ENCODE data around the gene ZC3H4. TPM values are rescaled to one million over a fixed set of nuclear protein-coding genes. Genes with fewer than 3 reads are reported as not detected.

The ZC3H4 gene
- total and polyA plus RNA-seq, 10 of the 15 experiments (the other 5 are each of a cell fraction or from before 2014, with no cell fraction given) = 5.1 to 86.3 (median 15.5) TPM

DNA sequence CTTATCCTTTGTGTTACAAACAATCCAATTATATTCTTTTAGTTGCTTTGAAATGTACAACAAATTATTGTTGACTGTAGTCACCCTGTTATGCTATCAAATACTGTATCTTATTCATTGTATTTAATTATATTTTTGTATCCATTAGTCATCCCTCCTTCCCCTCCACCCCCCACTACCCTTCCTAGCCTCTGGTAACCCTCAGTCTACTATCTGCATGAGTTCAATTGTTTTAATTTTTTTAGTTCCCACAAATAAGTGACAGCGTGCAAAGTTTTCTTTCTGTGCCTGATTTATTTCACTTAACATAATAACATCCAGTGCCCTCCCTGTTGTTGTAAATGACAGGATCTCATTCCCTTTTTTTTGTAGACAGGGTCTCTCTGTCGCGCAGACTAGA is 21.6 kb upstream of the ZC3H4 start (continued):
- TF ChIP-seq, protein P1, sequence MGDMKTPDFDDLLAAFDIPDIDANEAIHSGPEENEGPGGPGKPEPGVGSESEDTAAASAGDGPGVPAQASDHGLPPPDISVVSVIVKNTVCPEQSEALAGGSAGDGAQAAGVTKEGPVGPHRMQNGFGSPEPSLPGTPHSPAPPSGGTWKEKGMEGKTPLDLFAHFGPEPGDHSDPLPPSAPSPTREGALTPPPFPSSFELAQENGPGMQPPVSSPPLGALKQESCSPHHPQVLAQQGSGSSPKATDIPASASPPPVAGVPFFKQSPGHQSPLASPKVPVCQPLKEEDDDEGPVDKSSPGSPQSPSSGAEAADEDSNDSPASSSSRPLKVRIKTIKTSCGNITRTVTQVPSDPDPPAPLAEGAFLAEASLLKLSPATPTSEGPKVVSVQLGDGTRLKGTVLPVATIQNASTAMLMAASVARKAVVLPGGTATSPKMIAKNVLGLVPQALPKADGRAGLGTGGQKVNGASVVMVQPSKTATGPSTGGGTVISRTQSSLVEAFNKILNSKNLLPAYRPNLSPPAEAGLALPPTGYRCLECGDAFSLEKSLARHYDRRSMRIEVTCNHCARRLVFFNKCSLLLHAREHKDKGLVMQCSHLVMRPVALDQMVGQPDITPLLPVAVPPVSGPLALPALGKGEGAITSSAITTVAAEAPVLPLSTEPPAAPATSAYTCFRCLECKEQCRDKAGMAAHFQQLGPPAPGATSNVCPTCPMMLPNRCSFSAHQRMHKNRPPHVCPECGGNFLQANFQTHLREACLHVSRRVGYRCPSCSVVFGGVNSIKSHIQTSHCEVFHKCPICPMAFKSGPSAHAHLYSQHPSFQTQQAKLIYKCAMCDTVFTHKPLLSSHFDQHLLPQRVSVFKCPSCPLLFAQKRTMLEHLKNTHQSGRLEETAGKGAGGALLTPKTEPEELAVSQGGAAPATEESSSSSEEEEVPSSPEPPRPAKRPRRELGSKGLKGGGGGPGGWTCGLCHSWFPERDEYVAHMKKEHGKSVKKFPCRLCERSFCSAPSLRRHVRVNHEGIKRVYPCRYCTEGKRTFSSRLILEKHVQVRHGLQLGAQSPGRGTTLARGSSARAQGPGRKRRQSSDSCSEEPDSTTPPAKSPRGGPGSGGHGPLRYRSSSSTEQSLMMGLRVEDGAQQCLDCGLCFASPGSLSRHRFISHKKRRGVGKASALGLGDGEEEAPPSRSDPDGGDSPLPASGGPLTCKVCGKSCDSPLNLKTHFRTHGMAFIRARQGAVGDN (IDR thresholded peaks at IDR 0.05) = no peak
- TF ChIP-seq RCOR1 (conservative IDR thresholded peaks at IDR 0.05; ENCODE audit: low read depth, low read length) (no peak), SMC3 (IDR thresholded peaks at IDR 0.05; ENCODE audit: borderline replicate concordance, low read length) (no peak), PAX5 (IDR thresholded peaks at IDR 0.05; ENCODE audit: borderline replicate concordance, low read depth, low read length) (no peak), DPF2 (IDR thresholded peaks at IDR 0.05) (no peak), POLR2AphosphoS5 (IDR thresholded peaks at IDR 0.05; ENCODE audit: low read length) (no peak)

DNA sequence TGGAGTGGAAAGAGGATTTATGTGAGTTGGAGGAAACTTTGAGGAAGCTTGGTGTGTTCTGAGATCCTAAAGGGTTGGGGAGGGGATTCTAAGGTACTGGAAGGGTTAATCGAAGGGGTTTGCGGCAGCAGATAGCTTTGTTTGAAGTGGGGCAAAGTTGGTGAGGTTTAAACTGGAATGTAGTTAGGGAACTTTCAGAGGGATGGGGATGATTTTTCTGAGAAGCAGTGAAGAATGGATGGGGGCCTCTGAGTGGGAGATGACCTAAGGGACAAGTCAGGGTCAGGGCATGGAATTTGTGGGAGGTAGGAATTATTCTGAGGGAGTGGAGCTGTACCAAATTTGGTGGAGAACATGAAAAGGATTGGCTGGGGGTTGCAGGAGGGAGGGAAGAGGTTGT is 21.0 kb upstream of the ZC3H4 start:
- Histone ChIP-seq H2AFZ (ENCODE audit: control insufficient read depth, low read depth, low read length) (no peak overlapping the region), H3K27ac (ENCODE audit: control insufficient read depth, insufficient read depth) (no peak overlapping the region), H3K9me3 (replicated peaks; ENCODE audit: control insufficient read depth, insufficient read depth, low read length) (peaks cover 3% of the 10 kb centered on the region; the same call in 1 of the 3 replicates), H4K20me1 (ENCODE audit: control insufficient read depth, insufficient read depth) (peaks cover 2% of the 10 kb centered on the region; the same call in 1 of the 2 replicates), H3K79me2 (ENCODE audit: control insufficient read depth, insufficient read depth, low read length) (peaks cover 81% of the 10 kb centered on the region), H3K4me1 (ENCODE audit: control insufficient read depth, insufficient read depth, low read length) (peaks cover 3% of the 10 kb centered on the region; the same call in 1 of the 2 replicates), H3K36me3 (ENCODE audit: control insufficient read depth in 2 of 2, insufficient read depth in 2 of 2, low read length in 1 of 2) (peaks cover 0 to 3% of the 10 kb centered on the region in 2 experiments), H3K27me3 (replicated peaks in 1 of 2; ENCODE audit: control insufficient read depth in 2 of 2, insufficient read depth in 2 of 2, low read length in 1 of 2) (no peaks in the 10 kb centered on the region), H3K4me3 (0 out of 2 replicates have a peak overlapping the region, but pooled peaks have one; percentile 42), H3K4me2 (ENCODE audit: control insufficient read depth, insufficient read depth) (peak overlapping the region; percentile 59), H3K9ac (ENCODE audit: control insufficient read depth, insufficient read depth, low read length) (no peak overlapping the region; the same call in 1 of the 2 replicates)
- WGBS (ENCODE audit: insufficient coverage, insufficient replicate concordance, low lambda C conversion rate, missing lambda C conversion rate) = 94% methylated on average over 2 of the region's 2 CpGs
- in situ Hi-C loops (cut with MboI) = no loop called here
- SMC1A ChIA-PET (ENCODE audit: uncharacterized antibody, unreplicated experiment) = interaction anchor here (0.8 to 1.0 kb wide), 2 partner anchors 9 to 90 kb away, joined by 3 read pairs; no protein-coding TSS in a partner anchor
- POLR2A ChIA-PET = interaction anchor here (1.0 kb wide), 1 partner anchor 14 kb away, joined by 3 read pairs; no protein-coding TSS in a partner anchor
- BruUV-seq (replicated peaks) = no TSS peak
- RAD21 ChIA-PET (ENCODE audit: unreplicated experiment) = interaction anchor here (1.2 to 2.1 kb wide), 2 partner anchors 100 to 110 kb away, joined by 3 to 4 read pairs; no protein-coding TSS in a partner anchor
- ATAC-seq = no peak
- intact Hi-C loops (cut with micrococcal nuclease; ENCODE audit: unreplicated experiment) = no loop called here
- CTCF ChIA-PET = interaction anchor here (1.1 to 4.6 kb wide), 10 partner anchors 9 to 122 kb away, joined by 3 to 32 read pairs (median 4); no protein-coding TSS in a partner anchor
- no peak for DNase-seq (ENCODE audit: low read depth, low spot score)
- FAIRE-seq = no peak
- TF ChIP-seq, protein P2, sequence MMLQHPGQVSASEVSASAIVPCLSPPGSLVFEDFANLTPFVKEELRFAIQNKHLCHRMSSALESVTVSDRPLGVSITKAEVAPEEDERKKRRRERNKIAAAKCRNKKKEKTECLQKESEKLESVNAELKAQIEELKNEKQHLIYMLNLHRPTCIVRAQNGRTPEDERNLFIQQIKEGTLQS (IDR thresholded peaks at IDR 0.05; ENCODE audit: borderline replicate concordance, extremely low read depth, low read depth, low read length) = no peak
- TF ChIP-seq, protein P3, sequence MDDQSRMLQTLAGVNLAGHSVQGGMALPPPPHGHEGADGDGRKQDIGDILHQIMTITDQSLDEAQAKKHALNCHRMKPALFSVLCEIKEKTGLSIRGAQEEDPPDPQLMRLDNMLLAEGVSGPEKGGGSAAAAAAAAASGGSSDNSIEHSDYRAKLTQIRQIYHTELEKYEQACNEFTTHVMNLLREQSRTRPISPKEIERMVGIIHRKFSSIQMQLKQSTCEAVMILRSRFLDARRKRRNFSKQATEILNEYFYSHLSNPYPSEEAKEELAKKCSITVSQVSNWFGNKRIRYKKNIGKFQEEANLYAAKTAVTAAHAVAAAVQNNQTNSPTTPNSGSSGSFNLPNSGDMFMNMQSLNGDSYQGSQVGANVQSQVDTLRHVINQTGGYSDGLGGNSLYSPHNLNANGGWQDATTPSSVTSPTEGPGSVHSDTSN (IDR thresholded peaks at IDR 0.05; ENCODE audit: insufficient replicate concordance, low read depth, low read length) = no peak
- TF ChIP-seq ZNF207 (IDR thresholded peaks at IDR 0.05; ENCODE audit: borderline replicate concordance) = no peak
- TF ChIP-seq NR2C1 (IDR thresholded peaks at IDR 0.05) = no peak
- TF ChIP-seq, protein P4, sequence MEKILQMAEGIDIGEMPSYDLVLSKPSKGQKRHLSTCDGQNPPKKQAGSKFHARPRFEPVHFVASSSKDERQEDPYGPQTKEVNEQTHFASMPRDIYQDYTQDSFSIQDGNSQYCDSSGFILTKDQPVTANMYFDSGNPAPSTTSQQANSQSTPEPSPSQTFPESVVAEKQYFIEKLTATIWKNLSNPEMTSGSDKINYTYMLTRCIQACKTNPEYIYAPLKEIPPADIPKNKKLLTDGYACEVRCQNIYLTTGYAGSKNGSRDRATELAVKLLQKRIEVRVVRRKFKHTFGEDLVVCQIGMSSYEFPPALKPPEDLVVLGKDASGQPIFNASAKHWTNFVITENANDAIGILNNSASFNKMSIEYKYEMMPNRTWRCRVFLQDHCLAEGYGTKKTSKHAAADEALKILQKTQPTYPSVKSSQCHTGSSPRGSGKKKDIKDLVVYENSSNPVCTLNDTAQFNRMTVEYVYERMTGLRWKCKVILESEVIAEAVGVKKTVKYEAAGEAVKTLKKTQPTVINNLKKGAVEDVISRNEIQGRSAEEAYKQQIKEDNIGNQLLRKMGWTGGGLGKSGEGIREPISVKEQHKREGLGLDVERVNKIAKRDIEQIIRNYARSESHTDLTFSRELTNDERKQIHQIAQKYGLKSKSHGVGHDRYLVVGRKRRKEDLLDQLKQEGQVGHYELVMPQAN (conservative IDR thresholded peaks at IDR 0.05) = no peak
- TF ChIP-seq STAT1 (conservative IDR thresholded peaks at IDR 0.05) = no peak
- no peak for TF ChIP-seq EED (IDR thresholded peaks at IDR 0.05; ENCODE audit: low read depth)
- TF ChIP-seq NFXL1 (IDR thresholded peaks at IDR 0.05; ENCODE audit: borderline replicate concordance) = no peak
- TF ChIP-seq TBL1XR1 (IDR thresholded peaks at IDR 0.05; ENCODE audit: low read depth, low read length) = no peak

All from GM12878 (cell line).